GM12878 (cell line): Measurements from ENCODE around the gene TNPO2. TPM values are rescaled to one million over a fixed set of nuclear protein-coding genes. Genes with fewer than 3 reads are reported as not detected.

Experiments
- BHLHE40 ChIP-seq, 2 experiments: fragments of 450-650 bp in 1 of 2; IDR thresholded peaks; 2 replicates each; pipeline ENCODE4 v1.6.1; 2011 to 2017; ENCODE audit warnings: low read depth in 2 of 2, borderline replicate concordance in 1 of 2, improper control_type of control experiment in 1 of 2, low read length in 1 of 2, mild to moderate bottlenecking in 1 of 2
- CHD1 ChIP-seq: IDR thresholded peaks from 2 replicates; pipeline ENCODE4 v1.6.1; 2012; ENCODE audit warnings: low read depth, low read length, improper control_type of control experiment
- CREB1 ChIP-seq: IDR thresholded peaks from 2 replicates; pipeline ENCODE4 v1.6.1; 2012; ENCODE audit warnings: low read depth, mild to moderate bottlenecking, inconsistent platforms
- ESRRA ChIP-seq: IDR thresholded peaks from 2 replicates; pipeline ENCODE4 v1.6.1; 2012; ENCODE audit warnings: mild to moderate bottlenecking, low read length, improper control_type of control experiment
- HDGF ChIP-seq: fragments of 450-650 bp; IDR thresholded peaks from 2 replicates; pipeline ENCODE4 v1.6.1; 2016; ENCODE audit warnings: antibody characterized with exemption
- IKZF1 ChIP-seq: fragments of 450-650 bp; conservative IDR thresholded peaks from 2 replicates; pipeline ENCODE4 v1.6.1; 2017; ENCODE audit warnings: antibody characterized with exemption, mild to moderate bottlenecking
- IKZF2 ChIP-seq, 2 experiments: fragments of 450-650 bp; IDR thresholded peaks; 2 replicates each; pipeline ENCODE4 v1.6.1; 2017; ENCODE audit warnings: mild to moderate bottlenecking in 2 of 2, moderate library complexity in 2 of 2
- IRF4 ChIP-seq: IDR thresholded peaks from 2 replicates; pipeline ENCODE4 v1.6.1; 2011; ENCODE audit warnings: low read depth, low read length
- LARP7 ChIP-seq: fragments of 450-650 bp; IDR thresholded peaks from 2 replicates; pipeline ENCODE4 v1.6.1; 2017; ENCODE audit warnings: mild to moderate bottlenecking
- MEF2B ChIP-seq: fragments of 450-650 bp; IDR thresholded peaks from 2 replicates; pipeline ENCODE4 v1.6.1; 2018; ENCODE audit warnings: mild to moderate bottlenecking, moderate library complexity; ENCODE audit not compliant: partially characterized antibody, poor library complexity, severe bottlenecking
- NR2F1 ChIP-seq: fragments of 450-650 bp; conservative IDR thresholded peaks from 2 replicates; pipeline ENCODE4 v1.6.1; 2017; ENCODE audit warnings: mild to moderate bottlenecking
- POLR2AphosphoS2 ChIP-seq: IDR thresholded peaks from 2 replicates; pipeline ENCODE4 v1.6.1; 2011; ENCODE audit warnings: low read depth, mild to moderate bottlenecking, low read length, improper control_type of control experiment, moderate library complexity
- RAD51 ChIP-seq: fragments of 450-650 bp; IDR thresholded peaks from 2 replicates; pipeline ENCODE4 v1.6.1; 2016; ENCODE audit warnings: moderate library complexity, mild to moderate bottlenecking, inconsistent platforms
- RBBP5 ChIP-seq: fragments of 200-600 bp; sonication (generic); conservative IDR thresholded peaks from 2 replicates; pipeline ENCODE4 v1.6.1; 2016
- RCOR1 ChIP-seq: conservative IDR thresholded peaks from 2 replicates; pipeline ENCODE4 v1.6.1; 2012; ENCODE audit warnings: low read depth, low read length, improper control_type of control experiment
- SMC3 ChIP-seq: IDR thresholded peaks from 2 replicates; pipeline ENCODE4 v1.6.1; 2011; ENCODE audit warnings: low read length, improper control_type of control experiment, borderline replicate concordance
- SREBF1 ChIP-seq: IDR thresholded peaks from 2 replicates; pipeline ENCODE4 v1.6.1; 2012; ENCODE audit warnings: mild to moderate bottlenecking, low read length
- SRF ChIP-seq, 2 experiments: IDR thresholded peaks; 2 replicates each; pipeline ENCODE4 v1.6.1; 2011; ENCODE audit warnings: low read depth in 2 of 2, low read length in 2 of 2, mild to moderate bottlenecking in 1 of 2, moderate library complexity in 1 of 2
- SUZ12 ChIP-seq: fragments of 200-600 bp; sonication (generic); IDR thresholded peaks from one replicate; pipeline ENCODE4 v1.6.1; 2018; ENCODE audit warnings: antibody characterized with exemption, mild to moderate bottlenecking; ENCODE audit not compliant: unreplicated experiment
- ZNF274 ChIP-seq: IDR thresholded peaks from one replicate; pipeline ENCODE4 v1.8.0; 2011; ENCODE audit not compliant: insufficient read length, insufficient read depth
- polyA plus RNA-seq, 11 experiments: library from polyadenylated mRNA; depleted of rRNA in 4 of 11; unstranded in 6 of 11; stranded (reverse) in 5 of 11; fragments of >200 nt; fragmentation: Nextera tagmentation in 4 of 11; fragmentation: Illumina TruSeq in 1 of 11; extraction: Ambion mirVana in 4 of 11; extraction: Trizol in 1 of 11; gene quantifications; 1 replicate in 1 of 11; 2 replicates in 10 of 11; pipeline versions ENCODE4 v1.2.1 to v1.2.3, GENCODE V29; 2011 to 2016; ENCODE audit warnings: inconsistent platforms in 2 of 11, missing spikeins in 2 of 11, low read depth in 1 of 11
- total RNA-seq, 4 experiments: library from RNA; depleted of rRNA in 3 of 4; stranded (reverse); fragments of >200 nt in 3 of 4; fragmentation: Illumina TruSeq in 1 of 4; extraction: Trizol in 1 of 4; gene quantifications; 2 replicates each; pipeline versions ENCODE4 v1.2.1 to v1.2.3, GENCODE V29; 2013 to 2021
- TF ChIP-seq, protein P1 (sequence below): IDR thresholded peaks from 2 replicates; pipeline ENCODE4 v1.6.1; 2012; ENCODE audit warnings: low read depth, low read length, improper control_type of control experiment
- TF ChIP-seq, protein P2 (sequence below): IDR thresholded peaks from 2 replicates; pipeline ENCODE4 v1.6.1; 2012; ENCODE audit warnings: low read length, inconsistent platforms
- TF ChIP-seq, protein P3 (sequence below): fragments of 450-650 bp; IDR thresholded peaks from 2 replicates; pipeline ENCODE4 v1.6.1; 2016; ENCODE audit warnings: mild to moderate bottlenecking, moderate library complexity, borderline replicate concordance
- TF ChIP-seq, protein P4 (sequence below): fragments of 450-650 bp; IDR thresholded peaks from 2 replicates; pipeline ENCODE4 v1.6.1; 2016; ENCODE audit warnings: mild to moderate bottlenecking

TNPO2 gene
- total and polyA plus RNA-seq, 10 of the 15 experiments (the other 5 are each of a cell fraction or from before 2014, with no cell fraction given), result 5.5 to 99.7 (median 29.6) TPM

DNA sequence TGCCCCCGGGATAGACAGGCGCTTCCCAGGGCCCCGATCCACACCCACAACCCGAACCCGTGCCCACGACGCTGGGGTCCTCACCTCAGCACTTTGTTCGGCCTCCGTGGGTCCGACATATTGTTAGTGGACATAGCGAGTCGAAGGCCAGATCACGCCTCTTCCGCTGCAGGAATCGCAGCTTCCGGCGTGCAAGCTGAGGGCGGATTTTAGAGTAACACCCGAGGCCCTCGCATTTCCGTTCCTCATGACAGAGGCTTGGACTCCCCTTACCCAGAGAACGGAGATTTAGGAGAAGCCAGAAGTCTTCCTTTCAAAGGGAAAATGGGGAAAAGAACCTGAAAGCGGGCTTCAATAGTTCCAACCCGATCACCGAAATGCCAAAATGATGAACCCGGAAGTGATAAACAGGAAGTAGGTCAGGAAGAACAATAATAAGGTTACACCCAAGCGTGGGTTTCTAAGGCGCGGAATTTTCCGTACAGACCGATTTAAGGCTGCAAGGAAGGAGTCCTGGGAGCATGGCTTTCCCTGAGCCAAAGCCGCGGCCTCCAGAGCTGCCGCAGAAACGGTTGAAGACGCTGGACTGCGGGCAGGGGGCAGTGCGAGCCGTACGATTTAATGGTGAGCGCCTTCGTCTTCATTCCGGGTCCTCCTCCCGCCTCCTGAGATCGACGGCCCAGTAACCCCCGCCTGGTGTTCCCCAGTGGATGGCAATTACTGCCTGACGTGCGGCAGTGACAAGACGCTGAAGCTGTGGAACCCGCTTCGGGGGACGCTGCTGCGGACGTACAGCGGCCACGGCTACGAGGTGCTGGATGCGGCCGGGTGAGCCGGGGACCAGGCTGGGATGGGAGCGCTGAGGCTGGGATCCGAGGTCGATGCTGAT lies 54.2 kb downstream of the TNPO2 start (continued):
- TF ChIP-seq BHLHE40 (IDR thresholded peaks at IDR 0.05; ENCODE audit: borderline replicate concordance in 1 of 2, low read depth in 2 of 2, low read length in 1 of 2) (peak in 1 of 2 experiments; percentile 23; a peak in 1 of 4 replicates), NR2F1 (peak; percentile 69), POLR2AphosphoS2 (peak; percentile 57; the same call in 1 of the 2 replicates), LARP7 (peak; percentile 67), RBBP5 (no peak), HDGF (no peak), IKZF2 (IDR thresholded peaks at IDR 0.05) (peak; percentile 21 to 55; a peak in 1 of 4 replicates), CHD1 (no peak), SREBF1 (no peak; the same call in 1 of the 2 replicates), IRF4 (peak; percentile 17; the same call in 1 of the 2 replicates), SMC3 (no peak; the same call in 1 of the 2 replicates), CREB1 (peak; percentile 75), SRF (IDR thresholded peaks at IDR 0.05; ENCODE audit: low read depth in 2 of 2, low read length in 2 of 2) (peak; percentile 4 to 56; a peak in 1 of 4 replicates), RAD51 (peak; percentile 64), RCOR1 (0 out of 2 replicates have a peak, but pooled peaks have one; percentile 81), ESRRA (no peak; the same call in 1 of the 2 replicates), ZNF274 (no peak), SUZ12 (no peak), MEF2B (peak; percentile 64), IKZF1 (peak; percentile 93)
- TF ChIP-seq, protein P1, sequence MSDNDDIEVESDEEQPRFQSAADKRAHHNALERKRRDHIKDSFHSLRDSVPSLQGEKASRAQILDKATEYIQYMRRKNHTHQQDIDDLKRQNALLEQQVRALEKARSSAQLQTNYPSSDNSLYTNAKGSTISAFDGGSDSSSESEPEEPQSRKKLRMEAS, result no peak; the same call in none of the 2 replicates
- TF ChIP-seq, protein P2, sequence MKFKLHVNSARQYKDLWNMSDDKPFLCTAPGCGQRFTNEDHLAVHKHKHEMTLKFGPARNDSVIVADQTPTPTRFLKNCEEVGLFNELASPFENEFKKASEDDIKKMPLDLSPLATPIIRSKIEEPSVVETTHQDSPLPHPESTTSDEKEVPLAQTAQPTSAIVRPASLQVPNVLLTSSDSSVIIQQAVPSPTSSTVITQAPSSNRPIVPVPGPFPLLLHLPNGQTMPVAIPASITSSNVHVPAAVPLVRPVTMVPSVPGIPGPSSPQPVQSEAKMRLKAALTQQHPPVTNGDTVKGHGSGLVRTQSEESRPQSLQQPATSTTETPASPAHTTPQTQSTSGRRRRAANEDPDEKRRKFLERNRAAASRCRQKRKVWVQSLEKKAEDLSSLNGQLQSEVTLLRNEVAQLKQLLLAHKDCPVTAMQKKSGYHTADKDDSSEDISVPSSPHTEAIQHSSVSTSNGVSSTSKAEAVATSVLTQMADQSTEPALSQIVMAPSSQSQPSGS, result peak; percentile 68
- TF ChIP-seq, protein P3, sequence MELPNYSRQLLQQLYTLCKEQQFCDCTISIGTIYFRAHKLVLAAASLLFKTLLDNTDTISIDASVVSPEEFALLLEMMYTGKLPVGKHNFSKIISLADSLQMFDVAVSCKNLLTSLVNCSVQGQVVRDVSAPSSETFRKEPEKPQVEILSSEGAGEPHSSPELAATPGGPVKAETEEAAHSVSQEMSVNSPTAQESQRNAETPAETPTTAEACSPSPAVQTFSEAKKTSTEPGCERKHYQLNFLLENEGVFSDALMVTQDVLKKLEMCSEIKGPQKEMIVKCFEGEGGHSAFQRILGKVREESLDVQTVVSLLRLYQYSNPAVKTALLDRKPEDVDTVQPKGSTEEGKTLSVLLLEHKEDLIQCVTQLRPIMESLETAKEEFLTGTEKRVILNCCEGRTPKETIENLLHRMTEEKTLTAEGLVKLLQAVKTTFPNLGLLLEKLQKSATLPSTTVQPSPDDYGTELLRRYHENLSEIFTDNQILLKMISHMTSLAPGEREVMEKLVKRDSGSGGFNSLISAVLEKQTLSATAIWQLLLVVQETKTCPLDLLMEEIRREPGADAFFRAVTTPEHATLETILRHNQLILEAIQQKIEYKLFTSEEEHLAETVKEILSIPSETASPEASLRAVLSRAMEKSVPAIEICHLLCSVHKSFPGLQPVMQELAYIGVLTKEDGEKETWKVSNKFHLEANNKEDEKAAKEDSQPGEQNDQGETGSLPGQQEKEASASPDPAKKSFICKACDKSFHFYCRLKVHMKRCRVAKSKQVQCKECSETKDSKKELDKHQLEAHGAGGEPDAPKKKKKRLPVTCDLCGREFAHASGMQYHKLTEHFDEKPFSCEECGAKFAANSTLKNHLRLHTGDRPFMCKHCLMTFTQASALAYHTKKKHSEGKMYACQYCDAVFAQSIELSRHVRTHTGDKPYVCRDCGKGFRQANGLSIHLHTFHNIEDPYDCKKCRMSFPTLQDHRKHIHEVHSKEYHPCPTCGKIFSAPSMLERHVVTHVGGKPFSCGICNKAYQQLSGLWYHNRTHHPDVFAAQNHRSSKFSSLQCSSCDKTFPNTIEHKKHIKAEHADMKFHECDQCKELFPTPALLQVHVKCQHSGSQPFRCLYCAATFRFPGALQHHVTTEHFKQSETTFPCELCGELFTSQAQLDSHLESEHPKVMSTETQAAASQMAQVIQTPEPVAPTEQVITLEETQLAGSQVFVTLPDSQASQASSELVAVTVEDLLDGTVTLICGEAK, result peak; percentile 100
- TF ChIP-seq, protein P4, sequence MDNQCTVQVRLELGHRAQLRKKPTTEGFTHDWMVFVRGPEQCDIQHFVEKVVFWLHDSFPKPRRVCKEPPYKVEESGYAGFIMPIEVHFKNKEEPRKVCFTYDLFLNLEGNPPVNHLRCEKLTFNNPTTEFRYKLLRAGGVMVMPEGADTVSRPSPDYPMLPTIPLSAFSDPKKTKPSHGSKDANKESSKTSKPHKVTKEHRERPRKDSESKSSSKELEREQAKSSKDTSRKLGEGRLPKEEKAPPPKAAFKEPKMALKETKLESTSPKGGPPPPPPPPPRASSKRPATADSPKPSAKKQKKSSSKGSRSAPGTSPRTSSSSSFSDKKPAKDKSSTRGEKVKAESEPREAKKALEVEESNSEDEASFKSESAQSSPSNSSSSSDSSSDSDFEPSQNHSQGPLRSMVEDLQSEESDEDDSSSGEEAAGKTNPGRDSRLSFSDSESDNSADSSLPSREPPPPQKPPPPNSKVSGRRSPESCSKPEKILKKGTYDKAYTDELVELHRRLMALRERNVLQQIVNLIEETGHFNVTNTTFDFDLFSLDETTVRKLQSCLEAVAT, result peak; percentile 82
